ENCODE measurements around the gene EPHB3.
A peak's percentile ranks its signal among the peaks of the same experiment; 100 is the strongest.
"Not testable (repeated sequence)": the region's sequence is repeated elsewhere in the genome, so short reads cannot be mapped to it uniquely, and the experiment has no call there.

The EPHB3 gene

GRCh38 chr3:184601576-184602371 lies 40.2 kb downstream of the EPHB3 start:
- no peak for DNase-seq

GRCh38 chr3:184602372-184603150 lies 41.0 kb downstream of the EPHB3 start:
- no peak for DNase-seq

GRCh38 chr3:184603151-184604030 lies 41.8 kb downstream of the EPHB3 start:
- no peak for DNase-seq

- no peak for DNase-seq
Measured at GRCh38 chr3:184604039-184604601, 42.5 kb downstream of the EPHB3 start.

- peak; percentile 51 to 61 for DNase-seq
Measured at GRCh38 chr3:184604615-184605290, 43.2 kb downstream of the EPHB3 start.

GRCh38 chr3:184608209-184608608 lies 46.6 kb downstream of the EPHB3 start:
- DNase-seq: no peak

GRCh38 chr3:184609476-184610244 lies 48.1 kb downstream of the EPHB3 start:
- DNase-seq: no peak

GRCh38 chr3:184610245-184610871 lies 48.8 kb downstream of the EPHB3 start:
- DNase-seq: no peak

GRCh38 chr3:184611607-184612281 lies 50.2 kb downstream of the EPHB3 start:
- no peak for DNase-seq

GRCh38 chr3:184615396-184615795 lies 53.8 kb downstream of the EPHB3 start:
- DNase-seq: no peak

GRCh38 chr3:184616436-184616835 lies 54.9 kb downstream of the EPHB3 start:
- DNase-seq: no peak

- DNase-seq: peak; percentile 26 to 28
Measured at GRCh38 chr3:184617306-184617705, 55.7 kb downstream of the EPHB3 start.

GRCh38 chr3:184618811-184619210 lies 57.2 kb downstream of the EPHB3 start:
- peak in 1 of 2 donors; percentile 16 for DNase-seq

- DNase-seq: peak in 1 of 2 donors; percentile 26
Measured at GRCh38 chr3:184619369-184619768, 57.8 kb downstream of the EPHB3 start.

GRCh38 chr3:184619787-184620430 lies 58.3 kb downstream of the EPHB3 start:
- no peak for DNase-seq

- no peak for DNase-seq
Measured at GRCh38 chr3:184620475-184621119, 59.0 kb downstream of the EPHB3 start.

GRCh38 chr3:184622156-184622555 lies 60.6 kb downstream of the EPHB3 start:
- not testable (repeated sequence) for DNase-seq

GRCh38 chr3:184626923-184627322 lies 65.3 kb downstream of the EPHB3 start:
- no peak for DNase-seq
